ENCODE results near the gene MICA. TPM values are rescaled to one million over a fixed set of nuclear protein-coding genes. Genes with fewer than 3 reads are reported as not detected.

MICA gene
- total RNA-seq, 1 donor from 2014 or later, result 36.6 TPM

- Histone ChIP-seq H3K36me3 (no peaks in the 10 kb centered on the region), H3K27ac (no peak overlapping the region), H3K4me1 (no peaks in the 10 kb centered on the region), H3K4me3 (no peak overlapping the region), H3K9me3 (no peaks in the 10 kb centered on the region), H3K27me3 (peaks cover 27% of the 10 kb centered on the region)
- ATAC-seq (no peak), DNase-seq (no peak)
- no peak for TF ChIP-seq CTCF (IDR thresholded peaks at IDR 0.05)
- intact Hi-C loops (cut with DNase I), result loop anchor here (5.0 kb wide), 1 partner anchor 240 kb away; the partner anchor contains the start of gene PSORS1C2
Measured at GRCh38 chr6:31377029-31377428, 26.4 kb upstream of the MICA start.

GRCh38 chr6:31378062-31378720, 25.2 kb upstream of the MICA start:
- Histone ChIP-seq H3K36me3 (no peaks in the 10 kb centered on the region), H3K9me3 (no peaks in the 10 kb centered on the region), H3K4me3 (no peak overlapping the region), H3K27me3 (peaks cover 30% of the 10 kb centered on the region), H3K4me1 (no peaks in the 10 kb centered on the region), H3K27ac (no peak overlapping the region)
- intact Hi-C loops (cut with DNase I), result loop anchor here (5.0 kb wide), 1 partner anchor 241 kb away; the partner anchor contains the start of gene PSORS1C2
- TF ChIP-seq CTCF (IDR thresholded peaks at IDR 0.05), result no peak
- ATAC-seq (no peak), DNase-seq (no peak)

- intact Hi-C loops (cut with DNase I), result loop anchor here (5.0 kb wide), 1 partner anchor 241 kb away; the partner anchor contains the start of gene PSORS1C2
- ATAC-seq (no peak), DNase-seq (no peak)
- no peaks in the 10 kb centered on the region for H3K4me1 ChIP-seq
- H3K27ac ChIP-seq, result no peak overlapping the region
- no peak overlapping the region for H3K4me3 ChIP-seq
- H3K27me3 ChIP-seq, result peaks cover 30% of the 10 kb centered on the region
- H3K9me3 ChIP-seq, result no peaks in the 10 kb centered on the region
- no peak for TF ChIP-seq CTCF (IDR thresholded peaks at IDR 0.05)
- no peaks in the 10 kb centered on the region for H3K36me3 ChIP-seq
Measured at GRCh38 chr6:31378721-31379103, 24.7 kb upstream of the MICA start.

- Histone ChIP-seq H3K27me3 (peaks cover 30% of the 10 kb centered on the region), H3K4me3 (no peak overlapping the region), H3K9me3 (no peaks in the 10 kb centered on the region), H3K4me1 (no peaks in the 10 kb centered on the region), H3K36me3 (no peaks in the 10 kb centered on the region), H3K27ac (no peak overlapping the region)
- DNase-seq, result no peak
- ATAC-seq, result peak; percentile 60
- intact Hi-C loops (cut with DNase I), result loop anchor here (5.0 kb wide), 1 partner anchor 243 kb away; the partner anchor contains the start of gene PSORS1C2
- TF ChIP-seq CTCF (IDR thresholded peaks at IDR 0.05), result no peak
Measured at GRCh38 chr6:31379850-31380249, 23.5 kb upstream of the MICA start.

GRCh38 chr6:31381666-31382065, 21.7 kb upstream of the MICA start:
- no peak for DNase-seq
- intact Hi-C loops (cut with DNase I), result no loop called here
- no peaks in the 10 kb centered on the region for H3K9me3 ChIP-seq

More at GRCh38 chr6:31381666-31382065, 21.7 kb upstream of the MICA start:
- no peaks in the 10 kb centered on the region for H3K4me1 ChIP-seq
- H3K27ac ChIP-seq, result no peak overlapping the region
- H3K4me3 ChIP-seq, result no peak overlapping the region
- H3K36me3 ChIP-seq, result no peaks in the 10 kb centered on the region
- H3K27me3 ChIP-seq, result peaks cover 30% of the 10 kb centered on the region
- no peak for ATAC-seq
- no peak for TF ChIP-seq CTCF (IDR thresholded peaks at IDR 0.05)

Measured in upper lobe of right lung (tissue), 1 donor.